GM20000 (cell line): ENCODE results near the gene RSPH3.
A peak's percentile ranks its signal among the peaks of the same experiment; 100 is the strongest.

ENCODE experiments used
- DNase-seq: peaks from one replicate; pipeline ENCODE4 v3.0.0; 2012; ENCODE audit warnings: low spot score
- CTCF ChIP-seq: IDR thresholded peaks from 2 replicates; pipeline ENCODE4 v1.5.1; 2012; ENCODE audit warnings: mild to moderate bottlenecking, control low read depth; ENCODE audit errors: extremely low read depth, missing control alignments

The RSPH3 gene

GRCh38 chr6:158988477-158988876 is 11.5 kb downstream of the RSPH3 start:
- TF ChIP-seq CTCF, result no peak
- DNase-seq, result no peak

GRCh38 chr6:158987657-158988056 is 12.3 kb downstream of the RSPH3 start:
- no peak for DNase-seq
- TF ChIP-seq CTCF, result no peak

- TF ChIP-seq CTCF, result no peak
- no peak for DNase-seq
Observed at GRCh38 chr6:158978757-158979156, 21.2 kb downstream of the RSPH3 start.

- no peak for DNase-seq
- no peak for TF ChIP-seq CTCF
Observed at GRCh38 chr6:158977382-158977781, 22.6 kb downstream of the RSPH3 start.

GRCh38 chr6:158972241-158973233 is 27.5 kb downstream of the RSPH3 start:
- DNase-seq, result peak; percentile 52

GRCh38 chr6:158970640-158971275 is 29.2 kb downstream of the RSPH3 start:
- no peak for TF ChIP-seq CTCF
- DNase-seq, result no peak

More at GRCh38 chr6:158972241-158973233, 27.5 kb downstream of the RSPH3 start:
- TF ChIP-seq CTCF, result no peak

GRCh38 chr6:158969148-158969547 is 30.9 kb downstream of the RSPH3 start:
- DNase-seq, result no peak
- no peak for TF ChIP-seq CTCF
